HCT116 (cell line): Measurements from ENCODE around the gene BPIFB6. TPM values are rescaled to one million over a fixed set of nuclear protein-coding genes. Genes with fewer than 3 reads are reported as not detected.

Source experiments
- ATAC-seq: fragments of 200-7000 bp; cut with Tn5 transposase; 2 replicates; pipeline ENCODE4 v1.9.1; 2020; ENCODE audit warnings: mild to moderate bottlenecking, moderate library complexity
- BruUV-seq: library from RNA; stranded (reverse); fragments of 400-500 nt; replicated peaks from 2 replicates; lab custom pipeline; 2021; lab: Mats Ljungman, UMichigan
- CTCF ChIA-PET: fragments of 300-600 bp; sonication (Branson Sonifier 250); formaldehyde crosslinking; loops from one replicate; lab custom pipeline; 2021; ENCODE audit warnings: antibody characterized with exemption; lab: Charles Lee
- POLR2A ChIA-PET: fragments of 300-600, 350-600 bp; sonication (Branson Sonifier 250); formaldehyde crosslinking; loops from one replicate; lab custom pipeline; 2021; ENCODE audit warnings: antibody characterized with exemption; lab: Charles Lee
- RAD21 ChIA-PET, 2 experiments: fragments of 300-600 bp; sonication (Branson Sonifier 250); formaldehyde crosslinking; loops; one replicate each; lab custom pipeline; 2023; ENCODE audit warnings: low total read pairs in 2 of 2; ENCODE audit not compliant: uncharacterized antibody in 2 of 2, unreplicated experiment in 2 of 2, low non-redundant PET in 1 of 2; lab: Charles Lee
- DNase-seq: peaks from one replicate; pipeline ENCODE4 v3.0.0-alpha.2; 2010; ENCODE audit warnings: low read depth, low spot score
- H2AFZ ChIP-seq: fragments of 200-600 bp; shearing (Covaris generic), sonication (generic); 2 replicates; pipeline ENCODE4 v1.6.1; 2017; ENCODE audit warnings: low read depth, mixed run types, mixed read lengths, antibody characterized with exemption, low read length; ENCODE audit not compliant: poor library complexity, severe bottlenecking
- H3K27ac ChIP-seq: 2 replicates; pipeline ENCODE4 v1.5.1; 2012; ENCODE audit warnings: low read depth, low read length
- H3K27me3 ChIP-seq: fragments of 200-600 bp; sonication (generic); 2 replicates; pipeline ENCODE4 v1.6.1; 2016; ENCODE audit warnings: mixed run types, low read length, mixed read lengths; ENCODE audit not compliant: insufficient read depth
- H3K36me3 ChIP-seq, 2 experiments: fragments of 200-500 bp in 1 of 2; fragments of 200-600 bp in 1 of 2; sonication (Bioruptor generic) in 1 of 2; sonication (generic) in 1 of 2; 2 replicates each; pipeline versions ENCODE4 v1.5.1 to v1.6.1; 2014 to 2016; ENCODE audit warnings: low read length in 2 of 2, inconsistent platforms in 1 of 2, mixed read lengths in 1 of 2, mixed run types in 1 of 2; ENCODE audit not compliant: insufficient read depth in 2 of 2, control insufficient read depth in 1 of 2
- H3K4me1 ChIP-seq, 2 experiments: fragments of 200-600 bp in 1 of 2; sonication (generic) in 1 of 2; 2 replicates each; pipeline versions ENCODE4 v1.5.1 to v1.6.1; 2012 to 2017; ENCODE audit warnings: low read length in 2 of 2, inconsistent platforms in 1 of 2, mild to moderate bottlenecking in 1 of 2, mixed read lengths in 1 of 2, mixed run types in 1 of 2, moderate library complexity in 1 of 2; ENCODE audit not compliant: insufficient read depth in 2 of 2, control insufficient read depth in 1 of 2
- H3K4me2 ChIP-seq: fragments of 200-600 bp; sonication (generic); 2 replicates; pipeline ENCODE4 v1.6.1; 2017; ENCODE audit warnings: mixed run types, low read length, mixed read lengths
- H3K4me3 ChIP-seq, 2 experiments: fragments of 200-600 bp in 1 of 2; sonication (generic) in 1 of 2; replicated peaks in 1 of 2; 2 replicates each; pipeline ENCODE4 v1.5.1; 2011 to 2016; ENCODE audit warnings: low read length in 2 of 2, control low read depth in 1 of 2, low read depth in 1 of 2, mild to moderate bottlenecking in 1 of 2, mixed read lengths in 1 of 2, mixed run types in 1 of 2
- H3K79me2 ChIP-seq: fragments of 200-600 bp; sonication (generic); 2 replicates; pipeline ENCODE4 v1.6.1; 2017; ENCODE audit warnings: mild to moderate bottlenecking, mixed run types, low read length, moderate library complexity, mixed read lengths; ENCODE audit not compliant: insufficient read depth
- H3K9ac ChIP-seq: fragments of 200-600 bp; sonication (generic); 2 replicates; pipeline ENCODE4 v1.6.1; 2016; ENCODE audit warnings: low read length, mixed read lengths
- H3K9me2 ChIP-seq: fragments of 200-600 bp; sonication (generic), shearing (Covaris generic); 2 replicates; pipeline ENCODE4 v1.6.1; 2017; ENCODE audit warnings: mixed run types, mild to moderate bottlenecking, moderate library complexity; ENCODE audit not compliant: insufficient read depth
- H3K9me3 ChIP-seq, 2 experiments: fragments of 200-500 bp in 1 of 2; fragments of 200-600 bp in 1 of 2; sonication (Bioruptor generic) in 1 of 2; sonication (generic) in 1 of 2; 2 replicates each; pipeline ENCODE4 v1.6.1; 2014 to 2017; ENCODE audit warnings: low read length in 2 of 2, mixed read lengths in 2 of 2, inconsistent platforms in 1 of 2, low read depth in 1 of 2, mild to moderate bottlenecking in 1 of 2, mixed run types in 1 of 2, moderate library complexity in 1 of 2; ENCODE audit not compliant: control insufficient read depth in 1 of 2, insufficient read depth in 1 of 2
- H4K20me1 ChIP-seq: fragments of 200-600 bp; sonication (generic), shearing (Covaris generic); 2 replicates; pipeline ENCODE4 v1.6.1; 2017; ENCODE audit warnings: mixed run types, mild to moderate bottlenecking, moderate library complexity; ENCODE audit not compliant: insufficient read depth
- CBX3 ChIP-seq: IDR thresholded peaks from 2 replicates; pipeline ENCODE4 v1.6.1; 2012; ENCODE audit warnings: low read depth
- EGR1 ChIP-seq: IDR thresholded peaks from 2 replicates; pipeline ENCODE4 v1.6.1; 2012; ENCODE audit warnings: low read depth
- EZH2 ChIP-seq: fragments of 200-600 bp; sonication (generic); IDR thresholded peaks from 2 replicates; pipeline ENCODE4 v1.6.1; 2017; ENCODE audit warnings: antibody characterized with exemption, mixed run types
- EZH2phosphoT487 ChIP-seq: fragments of 200-600 bp; IDR thresholded peaks from 2 replicates; pipeline ENCODE4 v1.6.1; 2018; ENCODE audit warnings: antibody characterized with exemption, borderline replicate concordance
- POLR2A ChIP-seq: IDR thresholded peaks from 2 replicates; pipeline ENCODE4 v1.7.0; 2011; ENCODE audit warnings: borderline replicate concordance; ENCODE audit not compliant: insufficient read depth, insufficient read length; ENCODE audit errors: extremely low read depth
- POLR2AphosphoS5 ChIP-seq: IDR thresholded peaks from 2 replicates; pipeline ENCODE4 v1.6.1; 2011; ENCODE audit warnings: mild to moderate bottlenecking, low read depth, low read length, moderate library complexity
- RAD21 ChIP-seq: IDR thresholded peaks from 2 replicates; pipeline ENCODE4 v1.6.1; 2012; ENCODE audit warnings: low read depth, mild to moderate bottlenecking
- SRF ChIP-seq: IDR thresholded peaks from 2 replicates; pipeline ENCODE4 v1.6.1; 2012; ENCODE audit warnings: low read depth
- ZNF274 ChIP-seq: fragments of 200-500 bp; sonication (Bioruptor generic); IDR thresholded peaks from 2 replicates; pipeline ENCODE4 v1.6.1; 2014; ENCODE audit warnings: mild to moderate bottlenecking, low read depth, low read length, inconsistent platforms
- intact Hi-C: fragments of 100-400 bp; cut with micrococcal nuclease; formaldehyde crosslinking; loops from 2 replicates; pipeline ENCODE4 v1.10.0; 2022
- total RNA-seq: library from RNA; stranded (reverse); gene quantifications from one replicate; pipeline ENCODE4 v1.2.1, GENCODE V29; 2021; ENCODE audit not compliant: unreplicated experiment

Gene BPIFB6
- total RNA-seq, 1 experiment from 2014 or later, result not detected

DNA sequence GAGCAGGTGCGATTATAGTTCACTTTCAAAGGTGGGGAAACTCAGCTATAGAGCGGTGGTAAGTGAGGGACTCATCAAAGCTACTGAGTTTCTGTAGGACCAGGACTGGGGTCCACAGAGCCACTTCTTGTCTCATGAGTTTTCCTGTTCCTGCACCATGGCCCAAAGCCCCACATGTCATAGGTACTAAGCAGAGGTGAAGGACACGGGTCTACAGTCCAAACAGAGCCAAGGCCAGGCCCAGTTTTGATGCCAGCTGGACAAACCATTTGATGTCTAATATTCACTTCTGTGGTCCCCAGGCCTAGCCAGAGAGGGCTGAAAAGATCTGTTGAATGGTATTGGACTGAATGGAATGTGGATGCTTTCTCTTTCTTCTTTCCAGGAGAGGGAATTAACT is 11.0 kb downstream of the BPIFB6 start:
- no peak for ATAC-seq
- POLR2A ChIA-PET, result no interaction called here
- no peak overlapping the region for H3K9ac ChIP-seq
- no peak for DNase-seq
- intact Hi-C loops, result no loop called here
- TF ChIP-seq SRF (no peak), EZH2 (no peak), POLR2AphosphoS5 (no peak)
- no peak overlapping the region for H2AFZ ChIP-seq
- H3K79me2 ChIP-seq, result no peaks in the 10 kb centered on the region
- H3K9me2 ChIP-seq, result no peaks in the 10 kb centered on the region
- no peaks in the 10 kb centered on the region for H4K20me1 ChIP-seq
- CTCF ChIA-PET, result no interaction called here
- no peak overlapping the region for H3K4me3 ChIP-seq
- H3K36me3 ChIP-seq, result no peaks in the 10 kb centered on the region
- H3K27ac ChIP-seq, result no peak overlapping the region
- peaks cover 0 to 5% of the 10 kb centered on the region in 2 experiments; a peak in 1 of 4 replicates for H3K9me3 ChIP-seq
- no peaks in the 10 kb centered on the region for H3K4me1 ChIP-seq
- BruUV-seq, result no TSS peak
- H3K4me2 ChIP-seq, result no peak overlapping the region
- RAD21 ChIA-PET, result no interaction called here
- H3K27me3 ChIP-seq, result peaks cover 23% of the 10 kb centered on the region; the same call in 1 of the 2 replicates

DNA sequence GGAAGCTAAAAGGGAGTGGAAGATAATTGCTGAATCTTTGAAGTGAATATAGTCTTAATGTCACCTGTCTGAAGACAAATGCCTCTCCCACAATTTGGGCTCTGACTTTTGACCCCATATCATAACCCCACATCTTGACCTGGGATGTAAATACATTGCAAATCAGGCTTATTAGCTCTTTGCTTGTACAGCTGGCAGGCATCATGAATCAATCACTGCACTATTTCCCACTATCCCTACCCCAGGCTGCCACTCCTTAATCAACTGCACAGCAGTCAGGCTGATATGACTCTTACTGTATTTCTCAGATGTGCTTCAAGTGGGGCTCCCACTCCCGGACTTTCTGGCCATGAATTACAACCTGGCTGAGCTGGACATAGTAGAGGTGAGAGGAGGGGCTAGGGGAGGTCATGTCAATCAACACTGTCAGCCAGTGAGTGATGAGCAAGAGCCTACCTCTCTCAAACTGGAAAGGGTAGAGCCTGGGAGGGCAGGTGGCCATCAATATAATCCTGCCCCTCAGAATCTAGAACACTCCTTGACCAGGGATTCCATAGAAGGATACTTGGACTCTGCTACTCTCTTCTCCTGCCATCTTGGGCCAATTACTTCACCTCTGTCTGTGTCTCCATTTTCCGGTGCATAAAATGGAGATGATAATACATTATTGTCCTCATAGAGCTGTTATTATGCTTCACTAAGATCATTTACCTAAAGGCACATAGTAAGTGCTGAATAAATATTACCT is 11.7 kb downstream of the BPIFB6 start:
- no peaks in the 10 kb centered on the region for H4K20me1 ChIP-seq
- DNase-seq (no peak), ATAC-seq (no peak)
- POLR2A ChIA-PET, result no interaction called here
- no peaks in the 10 kb centered on the region for H3K4me1 ChIP-seq
- TF ChIP-seq POLR2AphosphoS5 (no peak), RAD21 (no peak), EGR1 (no peak), CBX3 (no peak), EZH2phosphoT487 (no peak), POLR2A (no peak), EZH2 (no peak), ZNF274 (no peak)
- intact Hi-C loops, result no loop called here
- CTCF ChIA-PET, result no interaction called here
- RAD21 ChIA-PET, result no interaction called here
- peaks cover 15% of the 10 kb centered on the region; the same call in 1 of the 2 replicates for H3K27me3 ChIP-seq
- no peak overlapping the region for H3K4me2 ChIP-seq
- H3K36me3 ChIP-seq, result no peaks in the 10 kb centered on the region
- no peak overlapping the region for H3K27ac ChIP-seq
- BruUV-seq, result no TSS peak
- H2AFZ ChIP-seq, result no peak overlapping the region
- peaks cover 0 to 5% of the 10 kb centered on the region in 2 experiments; a peak in 1 of 4 replicates for H3K9me3 ChIP-seq
- no peaks in the 10 kb centered on the region for H3K9me2 ChIP-seq
- H3K4me3 ChIP-seq, result no peak overlapping the region
- H3K9ac ChIP-seq, result no peak overlapping the region
- no peaks in the 10 kb centered on the region for H3K79me2 ChIP-seq
